ENCODE results near the gene BAHCC1. TPM values are rescaled to one million over a fixed set of nuclear protein-coding genes. Genes with fewer than 3 reads are reported as not detected.

The BAHCC1 gene
- total RNA-seq, 1 experiment from 2014 or later, result 11.0 TPM

- no peak for DNase-seq (ENCODE audit: low read depth)
These were observed 98.2 kb downstream of the BAHCC1 start for GRCh38 chr17:81493198-81494038.

- no peak for DNase-seq (ENCODE audit: low read depth)
These were observed 99.5 kb downstream of the BAHCC1 start for GRCh38 chr17:81494626-81495377.

GRCh38 chr17:81498953-81499600 is 103.8 kb downstream of the BAHCC1 start:
- DNase-seq (ENCODE audit: low read depth), result no peak

- no peak for DNase-seq (ENCODE audit: low read depth)
These were observed 104.3 kb downstream of the BAHCC1 start for GRCh38 chr17:81499601-81499970.

- no peak for DNase-seq (ENCODE audit: low read depth)
These were observed 104.8 kb downstream of the BAHCC1 start for GRCh38 chr17:81500047-81500446.

- peak; percentile 6 for DNase-seq (ENCODE audit: low read depth)
These were observed 107.3 kb downstream of the BAHCC1 start for GRCh38 chr17:81502471-81503017.

GRCh38 chr17:81503619-81504018 is 108.4 kb downstream of the BAHCC1 start:
- no peak for DNase-seq (ENCODE audit: low read depth)

- peak; percentile 68 for DNase-seq (ENCODE audit: low read depth)
These were observed 113.5 kb downstream of the BAHCC1 start for GRCh38 chr17:81508639-81509206.

GRCh38 chr17:81509207-81509971 is 114.1 kb downstream of the BAHCC1 start:
- DNase-seq (ENCODE audit: low read depth), result peak; percentile 35

GRCh38 chr17:81509972-81510784 is 114.9 kb downstream of the BAHCC1 start:
- DNase-seq (ENCODE audit: low read depth), result peak; percentile 18

GRCh38 chr17:81510785-81511553 is 115.7 kb downstream of the BAHCC1 start:
- peak; percentile 41 for DNase-seq (ENCODE audit: low read depth)

GRCh38 chr17:81511554-81511803 is 116.2 kb downstream of the BAHCC1 start:
- no peak for DNase-seq (ENCODE audit: low read depth)

- peak; percentile 42 for DNase-seq (ENCODE audit: low read depth)
These were observed 116.7 kb downstream of the BAHCC1 start for GRCh38 chr17:81511804-81512561.

- peak; percentile 95 for DNase-seq (ENCODE audit: low read depth)
These were observed 117.5 kb downstream of the BAHCC1 start, which contains the start of gene ACTG1 for GRCh38 chr17:81512562-81513371. Gene ACTG1, minus strand, starts transcription at chr17:81512799. Its CDS starts 445 bp downstream, at chr17:81512354.

GRCh38 chr17:81513372-81513752 is 118.1 kb downstream of the BAHCC1 start:
- peak; percentile 83 for DNase-seq (ENCODE audit: low read depth)

- DNase-seq (ENCODE audit: low read depth), result peak; percentile 84
These were observed 118.7 kb downstream of the BAHCC1 start for GRCh38 chr17:81513753-81514488.

GRCh38 chr17:81514489-81514738 is 119.2 kb downstream of the BAHCC1 start:
- DNase-seq (ENCODE audit: low read depth), result no peak

All from Daoy (cell line).